K562 (cell line): Measurements from ENCODE around the gene TAGLN3. TPM values are rescaled to one million over a fixed set of nuclear protein-coding genes. Genes with fewer than 3 reads are reported as not detected.

Experiments
- ARID1B ChIP-seq: fragments of 450-650 bp; IDR thresholded peaks from 2 replicates; pipeline ENCODE4 v1.6.1; 2016; ENCODE audit warnings: antibody characterized with exemption, mild to moderate bottlenecking, inconsistent platforms
- ASH1L ChIP-seq: fragments of 450-650 bp; IDR thresholded peaks from 2 replicates; pipeline ENCODE4 v1.6.1; 2018; ENCODE audit warnings: borderline replicate concordance, mild to moderate bottlenecking, low read depth; ENCODE audit not compliant: partially characterized antibody
- CBX8 ChIP-seq: fragments of 200-600 bp; sonication (generic); IDR thresholded peaks from 2 replicates; pipeline ENCODE4 v1.6.1; 2012; ENCODE audit warnings: borderline replicate concordance, mixed run types, low read depth, mild to moderate bottlenecking, moderate library complexity, mixed read lengths, low read length, control low read depth, inconsistent platforms; ENCODE audit not compliant: poor library complexity, severe bottlenecking; ENCODE audit errors: extremely low read depth
- FOXJ3 ChIP-seq: sonication (generic); formaldehyde crosslinking; IDR thresholded peaks from 2 replicates; pipeline ENCODE4 v1.4.0; 2020; ENCODE audit warnings: mild to moderate bottlenecking, missing genetic modification reagents
- FOXM1 ChIP-seq, 2 experiments: fragments of 450-650 bp in 1 of 2; sonication (generic) in 1 of 2; formaldehyde crosslinking in 1 of 2; IDR thresholded peaks; 2 replicates each; pipeline versions ENCODE4 v1.6.1 to v1.9.0; 2017 to 2022; ENCODE audit warnings: low read depth in 2 of 2, mild to moderate bottlenecking in 2 of 2, missing genetic modification reagents in 1 of 2, moderate library complexity in 1 of 2
- KAT7 ChIP-seq: sonication (generic); formaldehyde crosslinking; IDR thresholded peaks from 2 replicates; pipeline ENCODE4 v1.8.0; 2022; ENCODE audit warnings: missing genetic modification reagents, mild to moderate bottlenecking, borderline replicate concordance
- KLF10 ChIP-seq: fragments of 250-450 bp; sonication (Bioruptor Pico); IDR thresholded peaks from 2 replicates; pipeline ENCODE4 v1.6.1; 2021; ENCODE audit warnings: matching md5 sums
- LCOR ChIP-seq: sonication (generic); formaldehyde crosslinking; IDR thresholded peaks from 2 replicates; pipeline ENCODE4 v1.8.0; 2022; ENCODE audit warnings: mild to moderate bottlenecking, missing genetic modification reagents
- MAZ ChIP-seq, 2 experiments: fragments of 450-650 bp in 1 of 2; sonication (generic) in 1 of 2; formaldehyde crosslinking; IDR thresholded peaks in 1 of 2; conservative IDR thresholded peaks in 1 of 2; 2 replicates each; pipeline versions ENCODE4 v1.4.0 to v1.5.0; 2020; ENCODE audit warnings: mild to moderate bottlenecking in 1 of 2, missing genetic modification reagents in 1 of 2
- MCM5 ChIP-seq: fragments of 450-650 bp; IDR thresholded peaks from 2 replicates; pipeline ENCODE4 v1.6.1; 2016; ENCODE audit warnings: low read depth
- MYBL2 ChIP-seq, 2 experiments: fragments of 450-650 bp in 1 of 2; sonication (generic) in 1 of 2; formaldehyde crosslinking in 1 of 2; IDR thresholded peaks; 2 replicates each; pipeline versions ENCODE4 v1.6.1 to v1.8.1; 2017 to 2022; ENCODE audit warnings: borderline replicate concordance in 1 of 2, inconsistent platforms in 1 of 2, low read depth in 1 of 2, mild to moderate bottlenecking in 1 of 2, missing genetic modification reagents in 1 of 2, moderate library complexity in 1 of 2
- RFX1 ChIP-seq: fragments of 450-650 bp; IDR thresholded peaks from 2 replicates; pipeline ENCODE4 v1.6.1; 2016; ENCODE audit warnings: mild to moderate bottlenecking, moderate library complexity
- SRSF7 ChIP-seq: fragments of 200-400 bp; formaldehyde crosslinking; optimal IDR thresholded peaks from 2 replicates; pipeline ENCODE3; 2017; ENCODE audit warnings: mild to moderate bottlenecking, low read depth, low read length
- TSHZ1 ChIP-seq: fragments of 250-450 bp; sonication (Bioruptor Pico); IDR thresholded peaks from 2 replicates; pipeline ENCODE4 v1.4.0; 2020; ENCODE audit warnings: mild to moderate bottlenecking, moderate library complexity
- WHSC1 ChIP-seq: IDR thresholded peaks from one replicate; pipeline ENCODE4 v1.6.1; 2012; ENCODE audit warnings: low read length, control low read depth, inconsistent platforms
- ZC3H4 ChIP-seq: sonication (generic); formaldehyde crosslinking; IDR thresholded peaks from 2 replicates; pipeline ENCODE4 v1.9.0; 2021; ENCODE audit warnings: missing genetic modification reagents, borderline replicate concordance
- ZC3H8 ChIP-seq: fragments of 450-650 bp; IDR thresholded peaks from 2 replicates; pipeline ENCODE4 v1.6.1; 2017
- ZFP1 ChIP-seq: fragments of 450-650 bp; formaldehyde crosslinking; IDR thresholded peaks from 2 replicates; pipeline ENCODE4 v1.4.0; 2020; ENCODE audit warnings: mild to moderate bottlenecking, mixed read lengths
- ZNF175 ChIP-seq: fragments of 200-800 bp; sonication (Bioruptor generic); IDR thresholded peaks from 2 replicates; pipeline ENCODE4 v1.6.1; 2016; ENCODE audit warnings: low read depth, mild to moderate bottlenecking, missing genetic modification characterization, missing compliant biosample characterization
- ZNF224 ChIP-seq: sonication (generic); formaldehyde crosslinking; IDR thresholded peaks from 2 replicates; pipeline ENCODE4 v1.8.0; 2022; ENCODE audit warnings: mild to moderate bottlenecking, missing genetic modification reagents
- polyA plus RNA-seq, 8 experiments: library from polyadenylated mRNA; depleted of rRNA in 4 of 8; stranded (reverse) in 5 of 8; unstranded in 3 of 8; fragments of >200 nt; fragmentation: Nextera tagmentation in 2 of 8; fragmentation: Illumina TruSeq in 1 of 8; extraction: Ambion mirVana in 2 of 8; extraction: Trizol in 1 of 8; gene quantifications; 2 replicates each; pipeline versions ENCODE4 v1.2.1 to v1.2.3, GENCODE V29; 2011 to 2014; ENCODE audit warnings: inconsistent platforms in 1 of 8, missing spikeins in 1 of 8
- total RNA-seq, 7 experiments: library from RNA; depleted of rRNA in 6 of 7; stranded (reverse); fragments of >200 nt in 6 of 7; fragmentation: Illumina TruSeq in 2 of 7; extraction: Trizol in 2 of 7; gene quantifications; 2 replicates each; pipeline versions ENCODE4 v1.2.1 to v1.2.3, GENCODE V29; 2011 to 2021; ENCODE audit warnings: low replicate concordance in 1 of 7
- TF ChIP-seq, protein P1 (sequence below): sonication (generic); formaldehyde crosslinking; IDR thresholded peaks from 2 replicates; pipeline ENCODE4 v1.8.0; 2022; ENCODE audit warnings: missing genetic modification reagents, mild to moderate bottlenecking, borderline replicate concordance

Gene TAGLN3
- total and polyA plus RNA-seq, 9 of the 15 experiments (the other 6 are each of a cell fraction or from before 2014, with no cell fraction given), result 0.06 TPM; not detected in 7

DNA sequence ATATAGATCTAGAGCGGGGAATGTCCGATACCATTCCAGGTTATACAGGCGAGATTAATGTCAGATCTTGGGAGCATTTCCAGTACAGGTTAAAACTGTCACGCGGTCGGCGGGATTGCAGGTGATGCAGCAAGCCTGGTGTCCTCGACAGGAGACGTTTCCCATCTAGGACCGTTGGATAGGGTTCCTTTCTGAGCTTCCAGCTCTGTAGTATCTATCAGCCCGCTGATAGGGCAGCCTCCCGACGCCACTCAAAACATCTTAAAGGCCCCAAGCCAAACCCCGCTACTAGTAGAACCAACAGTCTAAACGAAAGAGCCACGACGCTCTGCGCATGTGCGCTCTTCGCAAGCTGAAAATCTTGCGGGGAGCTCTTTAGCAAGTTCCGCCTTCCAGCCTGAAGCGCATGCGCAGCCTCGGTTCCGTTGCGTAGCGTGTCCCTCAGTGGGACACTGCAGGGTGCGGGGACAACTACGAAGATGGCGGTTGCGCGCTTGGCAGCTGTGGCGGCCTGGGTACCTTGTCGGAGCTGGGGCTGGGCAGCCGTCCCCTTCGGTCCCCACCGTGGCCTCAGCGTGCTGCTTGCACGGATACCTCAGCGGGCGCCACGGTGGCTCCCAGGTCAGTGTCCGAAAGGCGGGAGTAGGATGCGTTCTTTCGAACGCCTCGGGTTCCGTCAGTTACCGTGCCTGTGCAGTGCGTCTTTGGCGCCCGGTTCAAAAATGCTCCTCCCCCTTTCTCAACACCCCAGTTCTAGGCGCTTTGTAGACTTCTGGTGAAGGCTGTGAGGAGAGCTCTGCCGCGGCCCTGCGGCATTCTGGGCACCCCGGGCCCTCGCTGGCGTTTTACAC lies 19.9 kb upstream of the TAGLN3 start, which contains the start of gene ABHD10 (continued):
- TF ChIP-seq RFX1, result no peak
- TF ChIP-seq TSHZ1 (CRISPR knock-in tag), result no peak
- no peak for TF ChIP-seq ZFP1 (CRISPR knock-in tag)
- TF ChIP-seq MCM5, result no peak
- TF ChIP-seq KAT7, result no peak
- TF ChIP-seq CBX8, result no peak
- no peak for TF ChIP-seq ZNF175 (CRISPR knock-in tag)
- no peak for TF ChIP-seq FOXJ3 (CRISPR knock-in tag)
- TF ChIP-seq ZC3H4 (CRISPR knock-in tag), result no peak
- TF ChIP-seq, protein P1, sequence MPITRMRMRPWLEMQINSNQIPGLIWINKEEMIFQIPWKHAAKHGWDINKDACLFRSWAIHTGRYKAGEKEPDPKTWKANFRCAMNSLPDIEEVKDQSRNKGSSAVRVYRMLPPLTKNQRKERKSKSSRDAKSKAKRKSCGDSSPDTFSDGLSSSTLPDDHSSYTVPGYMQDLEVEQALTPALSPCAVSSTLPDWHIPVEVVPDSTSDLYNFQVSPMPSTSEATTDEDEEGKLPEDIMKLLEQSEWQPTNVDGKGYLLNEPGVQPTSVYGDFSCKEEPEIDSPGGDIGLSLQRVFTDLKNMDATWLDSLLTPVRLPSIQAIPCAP (CRISPR knock-in tag), result no peak
- TF ChIP-seq WHSC1, result no peak
- peak; percentile 60; the same call in 1 of the 2 replicates for TF ChIP-seq MYBL2 (IDR thresholded peaks at IDR 0.05; ENCODE audit: low read depth)
- no peak for TF ChIP-seq MYBL2 (CRISPR knock-in tag; IDR thresholded peaks at IDR 0.05; ENCODE audit: borderline replicate concordance)
- no peak; the same call in 1 of the 2 replicates for TF ChIP-seq FOXM1 (IDR thresholded peaks at IDR 0.05; ENCODE audit: low read depth)
- TF ChIP-seq FOXM1 (CRISPR knock-in tag; IDR thresholded peaks at IDR 0.05; ENCODE audit: low read depth), result no peak
- no peak for TF ChIP-seq LCOR (CRISPR knock-in tag)
- no peak for TF ChIP-seq KLF10
- TF ChIP-seq ARID1B, result no peak
- no peak for TF ChIP-seq ZC3H8
- TF ChIP-seq MAZ (CRISPR knock-in tag; conservative IDR thresholded peaks at IDR 0.05 in 1 of 2, IDR thresholded peaks at IDR 0.05 in 1 of 2), result peak in 1 of 2 experiments; percentile 22; a peak in 1 of 4 replicates
- TF ChIP-seq SRSF7, result no peak
- no peak for TF ChIP-seq ZNF224 (CRISPR knock-in tag)
- no peak for TF ChIP-seq ASH1L
